GM18505 (cell line): ENCODE results near the gene NCOA6.

ENCODE experiments used
- ATAC-seq: cut with Tn5 transposase; IDR thresholded peaks from one replicate; pipeline ENCODE4 v1.9.1; 2021; ENCODE audit not compliant: unreplicated experiment
- POLR2A ChIP-seq: IDR thresholded peaks from 4 replicates; pipeline ENCODE4 v1.6.1; 2011; ENCODE audit warnings: borderline replicate concordance; ENCODE audit not compliant: insufficient read depth, insufficient read length; ENCODE audit errors: extremely low read depth

The NCOA6 gene

GRCh38 chr20:34774886-34775285 is 50.6 kb downstream of the NCOA6 start:
- no peak for TF ChIP-seq POLR2A
- ATAC-seq: no peak

- TF ChIP-seq POLR2A: no peak
- ATAC-seq: no peak
Measured at GRCh38 chr20:34774449-34774848, 51.0 kb downstream of the NCOA6 start.

- TF ChIP-seq POLR2A: no peak
- ATAC-seq: no peak
Measured at GRCh38 chr20:34773726-34774125, 51.7 kb downstream of the NCOA6 start.

GRCh38 chr20:34772437-34772836 is 53.0 kb downstream of the NCOA6 start:
- TF ChIP-seq POLR2A: no peak
- ATAC-seq: no peak

GRCh38 chr20:34771680-34772081 is 53.8 kb downstream of the NCOA6 start:
- TF ChIP-seq POLR2A: no peak
- no peak for ATAC-seq

- TF ChIP-seq POLR2A: no peak
- no peak for ATAC-seq
Measured at GRCh38 chr20:34768096-34768495, 57.4 kb downstream of the NCOA6 start.

- ATAC-seq: no peak
- no peak for TF ChIP-seq POLR2A
Measured at GRCh38 chr20:34762031-34762555, 63.4 kb downstream of the NCOA6 start.

GRCh38 chr20:34755367-34755766 is 70.1 kb downstream of the NCOA6 start:
- TF ChIP-seq POLR2A: no peak
- ATAC-seq: no peak

- ATAC-seq: no peak
Measured at GRCh38 chr20:34754611-34755010, 70.8 kb downstream of the NCOA6 start.

GRCh38 chr20:34753706-34754461 is 71.6 kb downstream of the NCOA6 start:
- no peak for ATAC-seq

More at GRCh38 chr20:34754611-34755010, 70.8 kb downstream of the NCOA6 start:
- no peak for TF ChIP-seq POLR2A

GRCh38 chr20:34751453-34751852 is 74.0 kb downstream of the NCOA6 start:
- ATAC-seq: no peak
- TF ChIP-seq POLR2A: no peak

More at GRCh38 chr20:34753706-34754461, 71.6 kb downstream of the NCOA6 start:
- no peak for TF ChIP-seq POLR2A

- no peak for ATAC-seq
- TF ChIP-seq POLR2A: no peak
Measured at GRCh38 chr20:34750484-34750883, 75.0 kb downstream of the NCOA6 start.

- no peak for TF ChIP-seq POLR2A
- ATAC-seq: no peak
Measured at GRCh38 chr20:34748709-34749108, 76.7 kb downstream of the NCOA6 start.

GRCh38 chr20:34747479-34747878 is 78.0 kb downstream of the NCOA6 start:
- ATAC-seq: no peak
- TF ChIP-seq POLR2A: no peak
